Measurements from ENCODE around the gene CCHCR1.

CCHCR1 gene

GRCh38 chr6:31126396-31127175 lies 31.0 kb downstream of the CCHCR1 start:
- DNase-seq, result no peak

- no peak for DNase-seq
Measured at GRCh38 chr6:31125586-31126363, 31.8 kb downstream of the CCHCR1 start.

GRCh38 chr6:31125162-31125561 lies 32.4 kb downstream of the CCHCR1 start:
- no peak for DNase-seq

- DNase-seq, result no peak
Measured at GRCh38 chr6:31122791-31123706, 34.6 kb downstream of the CCHCR1 start.

GRCh38 chr6:31121131-31121790 lies 36.3 kb downstream of the CCHCR1 start:
- DNase-seq, result no peak

GRCh38 chr6:31120151-31120915 lies 37.3 kb downstream of the CCHCR1 start, which contains the start of gene CDSN:
TSS of gene CDSN (minus strand) at chr6:31120446. CDS start at chr6:31120419, 27 bp downstream.
- DNase-seq, result no peak

GRCh38 chr6:31118178-31118577 lies 39.4 kb downstream of the CCHCR1 start:
- no peak for DNase-seq

GRCh38 chr6:31116661-31117385 lies 40.8 kb downstream of the CCHCR1 start:
- DNase-seq, result no peak

- DNase-seq, result no peak
Measured at GRCh38 chr6:31115941-31116560, 41.6 kb downstream of the CCHCR1 start.

- DNase-seq, result no peak
Measured at GRCh38 chr6:31114970-31115849, 42.4 kb downstream of the CCHCR1 start.

GRCh38 chr6:31114541-31114878 lies 43.1 kb downstream of the CCHCR1 start, which contains the start of gene PSORS1C1:
TSS of gene PSORS1C1 (plus strand) at chr6:31114800. CDS start at chr6:31129633, 14,833 bp downstream.
- no peak for DNase-seq

- DNase-seq, result no peak
Measured at GRCh38 chr6:31113861-31114540, 43.6 kb downstream of the CCHCR1 start.

GRCh38 chr6:31112478-31112877 lies 45.1 kb downstream of the CCHCR1 start, which contains the start of gene C6orf15:
TSS of gene C6orf15 (minus strand) at chr6:31112575. CDS start at chr6:31112555, 20 bp downstream.
- DNase-seq, result no peak

GRCh38 chr6:31111712-31112111 lies 45.9 kb downstream of the CCHCR1 start:
- no peak for DNase-seq

- DNase-seq, result no peak
Measured at GRCh38 chr6:31110825-31111582, 46.6 kb downstream of the CCHCR1 start.

- no peak for DNase-seq
Measured at GRCh38 chr6:31107052-31107451, 50.5 kb downstream of the CCHCR1 start.

GRCh38 chr6:31103136-31103535 lies 54.5 kb downstream of the CCHCR1 start:
- no peak for DNase-seq

GRCh38 chr6:31098449-31098938 lies 59.1 kb downstream of the CCHCR1 start:
- DNase-seq, result no peak

Measured in T-helper 9 cell (primary cell).